Liver (tissue), 3 donors: ENCODE data around the gene VIPR2.

ENCODE experiments used
- CTCF ChIP-seq: fragments of 150-350 bp; IDR thresholded peaks from 2 replicates; pipeline ENCODE4 v1.5.1; 2017; ENCODE audit warnings: improper control_type of control experiment, low read depth, low read length; ENCODE audit not compliant: missing input control
- EGR1 ChIP-seq, 2 donors: IDR thresholded peaks; 2 replicates each; pipeline ENCODE4 v1.6.1; 2016 to 2018; ENCODE audit warnings: antibody characterized with exemption in 2 of 2, low read depth in 2 of 2
- JUND ChIP-seq, 2 donors: IDR thresholded peaks; 2 replicates each; pipeline ENCODE4 v1.6.1; 2016; ENCODE audit warnings: antibody characterized with exemption in 2 of 2
- REST ChIP-seq: IDR thresholded peaks from 2 replicates; pipeline ENCODE4 v1.6.1; 2016; ENCODE audit warnings: antibody characterized with exemption, mild to moderate bottlenecking
- TAF1 ChIP-seq: conservative IDR thresholded peaks from 2 replicates; pipeline ENCODE4 v1.6.1; 2016; ENCODE audit warnings: antibody characterized with exemption, mild to moderate bottlenecking
- YY1 ChIP-seq: IDR thresholded peaks from 2 replicates; pipeline ENCODE4 v1.6.1; 2016; ENCODE audit warnings: antibody characterized with exemption, mild to moderate bottlenecking
- ZBTB33 ChIP-seq: IDR thresholded peaks from 2 replicates; pipeline ENCODE4 v1.6.1; 2016; ENCODE audit warnings: antibody characterized with exemption
- donor health status: healthy.
- donor health status: healthy.

GRCh38 chr7:159022238-159022993, 122.3 kb downstream of the VIPR2 start:
- TF ChIP-seq CTCF: no peak
- TF ChIP-seq REST: no peak
- TF ChIP-seq YY1: no peak
- TF ChIP-seq TAF1: no peak
- no peak for TF ChIP-seq JUND (IDR thresholded peaks at IDR 0.05)
- no peak for TF ChIP-seq EGR1 (IDR thresholded peaks at IDR 0.05; ENCODE audit: low read depth in 2 of 2)
- no peak for TF ChIP-seq ZBTB33
